SU-DHL-6 (cell line): ENCODE results near the gene SLF2.

Experiments used
- H2AFZ ChIP-seq: fragments of 200-600 bp; sonication (generic); 2 replicates; pipeline ENCODE4 v1.6.1; 2014; ENCODE audit warnings: low read depth, mild to moderate bottlenecking, moderate library complexity, mixed read lengths, antibody characterized with exemption, low read length; ENCODE audit not compliant: severe bottlenecking
- H3F3A ChIP-seq: fragments of 200-600 bp; shearing (Covaris generic); 2 replicates; pipeline ENCODE4 v1.6.0; 2016; ENCODE audit warnings: antibody characterized with exemption, mild to moderate bottlenecking; ENCODE audit not compliant: insufficient read depth
- H3K27ac ChIP-seq: fragments of 200-600 bp; sonication (generic); 2 replicates; pipeline ENCODE4 v1.5.1; 2016; ENCODE audit warnings: low read depth, mild to moderate bottlenecking, low read length, moderate library complexity, mixed read lengths
- H3K27me3 ChIP-seq: fragments of 200-600 bp; sonication (generic), shearing (Covaris generic); 2 replicates; pipeline ENCODE4 v1.6.0; 2014; ENCODE audit warnings: mild to moderate bottlenecking, low read length
- H3K36me3 ChIP-seq: fragments of 200-600 bp; sonication (generic); 2 replicates; pipeline ENCODE4 v1.6.1; 2014; ENCODE audit warnings: mild to moderate bottlenecking, low read length, mixed read lengths
- H3K4me2 ChIP-seq: fragments of 300-600, 200-600 bp; shearing (Covaris generic), sonication (generic); 2 replicates; pipeline ENCODE4 v1.6.0; 2014; ENCODE audit warnings: low read length, low read depth, mild to moderate bottlenecking; ENCODE audit not compliant: poor library complexity, severe bottlenecking
- H3K4me3 ChIP-seq: fragments of 200-600 bp; sonication (generic); 2 replicates; pipeline ENCODE4 v1.5.1; 2014; ENCODE audit warnings: antibody characterized with exemption, low read length, mild to moderate bottlenecking, mixed read lengths; ENCODE audit not compliant: insufficient read depth, poor library complexity, severe bottlenecking
- H3K79me2 ChIP-seq: fragments of 200-600 bp; sonication (generic); 2 replicates; pipeline ENCODE4 v1.6.1; 2014; ENCODE audit warnings: mild to moderate bottlenecking, low read length, moderate library complexity; ENCODE audit not compliant: insufficient read depth
- H3K9ac ChIP-seq: fragments of 200-600 bp; sonication (generic); 2 replicates; pipeline ENCODE4 v1.7.0; 2014; ENCODE audit warnings: mild to moderate bottlenecking, low read length
- H3K9me2 ChIP-seq: fragments of 200-600 bp; sonication (generic); replicated peaks from 2 replicates; pipeline ENCODE4 v1.6.1; 2014; ENCODE audit warnings: low read length; ENCODE audit not compliant: insufficient read depth
- H3K9me3 ChIP-seq: fragments of 200-600 bp; sonication (generic); 2 replicates; pipeline ENCODE4 v1.6.1; 2014; ENCODE audit warnings: low read length, mixed read lengths; ENCODE audit not compliant: insufficient read depth
- H4K20me1 ChIP-seq: fragments of 200-600 bp; sonication (generic); 2 replicates; pipeline ENCODE4 v1.6.1; 2014; ENCODE audit warnings: low read depth, mild to moderate bottlenecking, antibody characterized with exemption, low read length, moderate library complexity, mixed read lengths
- CTCF ChIP-seq: fragments of 200-600 bp; sonication (generic); IDR thresholded peaks from one replicate; pipeline ENCODE4 v1.5.1; 2017; ENCODE audit warnings: antibody characterized with exemption, mild to moderate bottlenecking, low read length, moderate library complexity; ENCODE audit not compliant: insufficient read depth, poor library complexity, severe bottlenecking
- EZH2phosphoT487 ChIP-seq: fragments of 200-600 bp; sonication (generic), shearing (Covaris generic); conservative IDR thresholded peaks from 2 replicates; pipeline ENCODE4 v1.6.1; 2018; ENCODE audit warnings: mild to moderate bottlenecking, antibody characterized with exemption, low read length, moderate library complexity, mixed read lengths

The SLF2 gene

DNA sequence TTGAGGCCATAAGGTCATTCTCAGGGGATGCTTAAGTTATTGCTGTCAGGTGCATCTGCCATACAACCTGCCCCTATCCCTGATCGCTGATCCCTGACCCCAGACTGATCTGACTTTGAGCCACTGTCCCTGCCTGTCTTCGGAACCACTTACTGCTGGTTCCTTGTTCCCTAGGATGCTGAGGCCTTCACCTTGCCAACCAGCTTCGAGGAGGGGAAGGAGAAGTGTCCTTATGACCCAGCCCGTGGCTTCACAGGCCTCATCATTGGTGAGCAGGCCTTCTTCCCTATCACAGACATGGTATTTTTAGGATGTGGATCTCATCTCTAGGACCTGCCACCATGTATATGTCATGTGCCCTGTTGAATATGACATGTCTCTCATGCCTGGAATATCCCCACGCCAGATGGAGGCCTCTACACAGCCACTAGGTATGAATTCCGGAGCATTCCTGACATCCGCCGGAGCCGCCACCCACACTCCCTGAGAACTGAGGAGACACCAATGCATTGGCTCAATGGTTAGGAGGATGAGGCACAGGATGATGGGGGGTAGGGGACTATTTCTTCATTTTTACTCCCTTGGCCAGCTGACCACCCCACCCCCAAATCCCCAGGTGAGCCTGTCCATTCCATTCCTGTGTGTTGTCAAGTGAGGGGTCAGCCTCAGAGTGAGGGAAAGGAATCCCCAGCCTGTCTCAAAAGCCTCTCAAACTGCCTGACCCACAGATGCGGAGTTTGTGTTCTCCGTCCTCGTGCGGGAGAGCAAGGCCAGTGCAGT, 65.5 kb downstream of the SLF2 start:
- Histone ChIP-seq H4K20me1 (no peaks in the 10 kb centered on the region), H3K27me3 (no peaks in the 10 kb centered on the region)

GRCh38 chr10:100978901-100979195, 66.1 kb downstream of the SLF2 start:
- no peaks in the 10 kb centered on the region for H3F3A ChIP-seq
- no peak overlapping the region for H3K9ac ChIP-seq
- no peaks in the 10 kb centered on the region for H3K27me3 ChIP-seq
- no peaks in the 10 kb centered on the region for H3K9me2 ChIP-seq
- no peaks in the 10 kb centered on the region for H3K9me3 ChIP-seq
- no peak overlapping the region for H3K4me3 ChIP-seq
- no peaks in the 10 kb centered on the region for H3K36me3 ChIP-seq
- H3K27ac ChIP-seq: no peak overlapping the region
- no peak overlapping the region for H2AFZ ChIP-seq
- H3K79me2 ChIP-seq: no peaks in the 10 kb centered on the region
- no peaks in the 10 kb centered on the region for H4K20me1 ChIP-seq
- no peak overlapping the region for H3K4me2 ChIP-seq
- TF ChIP-seq EZH2phosphoT487 (no peak), CTCF (no peak)

More for the DNA sequence above, 65.5 kb downstream of the SLF2 start:
- no peak for TF ChIP-seq EZH2phosphoT487
- no peak for TF ChIP-seq CTCF
- Histone ChIP-seq H2AFZ (no peak overlapping the region), H3K4me3 (no peak overlapping the region), H3F3A (no peaks in the 10 kb centered on the region), H3K36me3 (no peaks in the 10 kb centered on the region), H3K9me3 (no peaks in the 10 kb centered on the region), H3K27ac (no peak overlapping the region), H3K9me2 (no peaks in the 10 kb centered on the region), H3K79me2 (no peaks in the 10 kb centered on the region), H3K4me2 (no peak overlapping the region), H3K9ac (no peak overlapping the region)

- no peaks in the 10 kb centered on the region for H3K9me3 ChIP-seq
- no peak overlapping the region for H3K4me2 ChIP-seq
- no peaks in the 10 kb centered on the region for H3K36me3 ChIP-seq
- H3F3A ChIP-seq: no peaks in the 10 kb centered on the region
- H3K27ac ChIP-seq: no peak overlapping the region
- H3K79me2 ChIP-seq: no peaks in the 10 kb centered on the region
- no peaks in the 10 kb centered on the region for H3K9me2 ChIP-seq
- TF ChIP-seq CTCF: no peak
- no peak for TF ChIP-seq EZH2phosphoT487
- H3K27me3 ChIP-seq: no peaks in the 10 kb centered on the region
- H3K4me3 ChIP-seq: no peak overlapping the region
- H2AFZ ChIP-seq: no peak overlapping the region
- H3K9ac ChIP-seq: no peak overlapping the region
- H4K20me1 ChIP-seq: no peaks in the 10 kb centered on the region
Observed at GRCh38 chr10:100979791-100980272, 67.1 kb downstream of the SLF2 start.
